Endothelial cell of umbilical vein (primary cell): ENCODE results near the gene HCN2. TPM values are rescaled to one million over a fixed set of nuclear protein-coding genes. Genes with fewer than 3 reads are reported as not detected.

Experiments
- BruUV-seq: library from RNA; stranded (reverse); fragments of 400-500 nt; replicated peaks from 2 replicates; lab custom pipeline; 2021; lab: Mats Ljungman, UMichigan
- CTCF ChIA-PET: fragments of 300-600, 350-600 bp; sonication (Branson Sonifier 250); formaldehyde crosslinking; loops from one replicate; lab custom pipeline; 2021; ENCODE audit warnings: antibody characterized with exemption, inconsistent platforms; lab: Charles Lee
- POLR2A ChIA-PET: fragments of 300-600, 350-600 bp; sonication (Branson Sonifier 250); formaldehyde crosslinking; loops from one replicate; lab custom pipeline; 2021; ENCODE audit warnings: antibody characterized with exemption, inconsistent platforms; lab: Charles Lee
- DNase-seq: peaks from one replicate; pipeline ENCODE4 v3.0.0-alpha.2; 2011; ENCODE audit warnings: low read depth, low spot score
- FAIRE-seq: peaks from 2 replicates; lab custom pipeline; 2011; peaks lifted over from hg19 to GRCh38; lab: Jason Lieb, UNC
- H2AFZ ChIP-seq: 2 replicates; pipeline ENCODE4 v1.6.0; 2012; ENCODE audit warnings: low read depth, low read length, control low read depth, inconsistent platforms
- H3K27ac ChIP-seq: 2 replicates; pipeline ENCODE4 v1.5.1; 2011; ENCODE audit warnings: low read depth, mild to moderate bottlenecking, control low read depth, low read length, moderate library complexity; ENCODE audit not compliant: insufficient read depth
- H3K27me3 ChIP-seq, 2 experiments: 2 replicates each; pipeline versions ENCODE4 v1.6.0 to v1.6.1; 2011; ENCODE audit warnings: low read length in 2 of 2, mixed read lengths in 1 of 2; ENCODE audit not compliant: control insufficient read depth in 2 of 2, insufficient read depth in 2 of 2
- H3K36me3 ChIP-seq, 2 experiments: 2 replicates in 1 of 2; 3 replicates in 1 of 2; pipeline ENCODE4 v1.5.1; 2011; ENCODE audit warnings: low read length in 2 of 2, mild to moderate bottlenecking in 1 of 2, moderate library complexity in 1 of 2; ENCODE audit not compliant: control insufficient read depth in 2 of 2, insufficient read depth in 2 of 2; ENCODE audit errors: extremely low read depth in 1 of 2
- H3K4me1 ChIP-seq: 3 replicates; pipeline ENCODE4 v1.5.1; 2011; ENCODE audit warnings: mild to moderate bottlenecking, low read length; ENCODE audit not compliant: control insufficient read depth, insufficient read depth; ENCODE audit errors: extremely low read depth
- H3K4me2 ChIP-seq: 2 replicates; pipeline ENCODE4 v1.6.1; 2011; ENCODE audit warnings: low read length, control low read depth, mixed read lengths; ENCODE audit not compliant: insufficient read depth
- H3K4me3 ChIP-seq, 3 experiments: fragments of 200-600 bp in 1 of 3; sonication (generic), shearing (Covaris generic) in 1 of 3; replicated peaks in 1 of 3; 2 replicates each; pipeline ENCODE4 v1.5.1; 2011 to 2016; ENCODE audit warnings: control low read depth in 3 of 3, low read length in 3 of 3, mild to moderate bottlenecking in 2 of 3, inconsistent platforms in 1 of 3, low read depth in 1 of 3, moderate library complexity in 1 of 3; ENCODE audit not compliant: insufficient read depth in 1 of 3
- H3K79me2 ChIP-seq: 2 replicates; pipeline ENCODE4 v1.6.0; 2012; ENCODE audit warnings: low read length, inconsistent platforms; ENCODE audit not compliant: control insufficient read depth, insufficient read depth
- H3K9ac ChIP-seq: replicated peaks from 2 replicates; pipeline ENCODE3; 2011; ENCODE audit warnings: low read length, control low read depth; ENCODE audit not compliant: insufficient read depth; ENCODE audit errors: extremely low read depth
- H3K9me1 ChIP-seq: replicated peaks from 3 replicates; pipeline ENCODE4 v1.6.0; 2011; ENCODE audit warnings: mild to moderate bottlenecking, low read length; ENCODE audit not compliant: control insufficient read depth, insufficient read depth; ENCODE audit errors: extremely low read depth
- H3K9me3 ChIP-seq: replicated peaks from 2 replicates; pipeline ENCODE4 v1.5.1; 2012; ENCODE audit warnings: low read length, inconsistent platforms; ENCODE audit not compliant: control insufficient read depth, insufficient read depth
- H4K20me1 ChIP-seq: replicated peaks from 2 replicates; pipeline ENCODE3; 2011; ENCODE audit warnings: mild to moderate bottlenecking, low read length; ENCODE audit not compliant: control insufficient read depth, insufficient read depth; ENCODE audit errors: extremely low read depth
- EZH2 ChIP-seq: IDR thresholded peaks from 2 replicates; pipeline ENCODE4 v1.6.1; 2012; ENCODE audit warnings: borderline replicate concordance, low read depth, mild to moderate bottlenecking, moderate library complexity, low read length, inconsistent platforms; ENCODE audit not compliant: severe bottlenecking
- FOS ChIP-seq: IDR thresholded peaks from 2 replicates; pipeline ENCODE4 v1.6.1; 2011; ENCODE audit warnings: mild to moderate bottlenecking, low read length, moderate library complexity, borderline replicate concordance; ENCODE audit not compliant: insufficient read depth
- GATA2 ChIP-seq: IDR thresholded peaks from 2 replicates; pipeline ENCODE4 v1.7.0; 2011; ENCODE audit warnings: low read depth, mild to moderate bottlenecking, moderate library complexity, mixed read lengths, low read length; ENCODE audit not compliant: insufficient read length, insufficient read depth
- JUN ChIP-seq: IDR thresholded peaks from 2 replicates; pipeline ENCODE4 v1.6.1; 2011; ENCODE audit warnings: borderline replicate concordance, low read depth; ENCODE audit not compliant: insufficient read length, insufficient read depth
- MYC ChIP-seq: IDR thresholded peaks from one replicate; pipeline ENCODE4 v1.6.1; 2011; ENCODE audit warnings: mild to moderate bottlenecking, low read depth, low read length
- POLR2A ChIP-seq: IDR thresholded peaks from 2 replicates; pipeline ENCODE4 v1.6.1; 2012; ENCODE audit warnings: low read depth, mild to moderate bottlenecking, control low read depth, low read length
- POLR2AphosphoS5 ChIP-seq: IDR thresholded peaks from 2 replicates; pipeline ENCODE4 v1.6.1; 2012; ENCODE audit warnings: low read depth, mild to moderate bottlenecking, control low read depth, low read length, moderate library complexity; ENCODE audit not compliant: insufficient read depth
- dilution Hi-C: fragments of 300-500 bp; cut with MboI; formaldehyde crosslinking; loops from one replicate; pipeline ENCODE4 v1.15.0; 2019; ENCODE audit warnings: low sequenced_read_pairs; ENCODE audit not compliant: extremely low pct_ligation_motif_present
- intact Hi-C: fragments of 100-400 bp; cut with micrococcal nuclease; formaldehyde crosslinking; loops from one replicate; pipeline ENCODE4 v1.10.0; 2022
- polyA plus RNA-seq, 4 experiments: library from polyadenylated mRNA; depleted of rRNA in 3 of 4; stranded (reverse) in 3 of 4; unstranded in 1 of 4; fragments of >200 nt; gene quantifications; 2 replicates each; pipeline versions ENCODE4 v1.2.1 to v1.2.3, GENCODE V29; 2011 to 2012; ENCODE audit warnings: missing spikeins in 1 of 4
- total RNA-seq: library from RNA; stranded (reverse); gene quantifications from 2 replicates; pipeline ENCODE4 v1.2.3, GENCODE V29; 2021
- TF ChIP-seq, protein P1 (sequence below): IDR thresholded peaks from 2 replicates; pipeline ENCODE4 v1.6.1; 2011; ENCODE audit not compliant: insufficient read depth, insufficient read length
- TF ChIP-seq, protein P2 (sequence below), 2 donors: IDR thresholded peaks; 1 replicate in 1 of 2; 2 replicates in 1 of 2; pipeline ENCODE4 v1.5.1; 2011; ENCODE audit warnings: low read length in 2 of 2, mild to moderate bottlenecking in 2 of 2, moderate library complexity in 2 of 2, control low read depth in 1 of 2, inconsistent platforms in 1 of 2, low read depth in 1 of 2; ENCODE audit not compliant: insufficient read depth in 1 of 2; ENCODE audit errors: extremely low read depth in 1 of 2

HCN2 gene
- total and polyA plus RNA-seq, 2 donors (not counting 3 experiments of a cell fraction or from before 2014, with no cell fraction given): 0.18 to 0.53 TPM

DNA sequence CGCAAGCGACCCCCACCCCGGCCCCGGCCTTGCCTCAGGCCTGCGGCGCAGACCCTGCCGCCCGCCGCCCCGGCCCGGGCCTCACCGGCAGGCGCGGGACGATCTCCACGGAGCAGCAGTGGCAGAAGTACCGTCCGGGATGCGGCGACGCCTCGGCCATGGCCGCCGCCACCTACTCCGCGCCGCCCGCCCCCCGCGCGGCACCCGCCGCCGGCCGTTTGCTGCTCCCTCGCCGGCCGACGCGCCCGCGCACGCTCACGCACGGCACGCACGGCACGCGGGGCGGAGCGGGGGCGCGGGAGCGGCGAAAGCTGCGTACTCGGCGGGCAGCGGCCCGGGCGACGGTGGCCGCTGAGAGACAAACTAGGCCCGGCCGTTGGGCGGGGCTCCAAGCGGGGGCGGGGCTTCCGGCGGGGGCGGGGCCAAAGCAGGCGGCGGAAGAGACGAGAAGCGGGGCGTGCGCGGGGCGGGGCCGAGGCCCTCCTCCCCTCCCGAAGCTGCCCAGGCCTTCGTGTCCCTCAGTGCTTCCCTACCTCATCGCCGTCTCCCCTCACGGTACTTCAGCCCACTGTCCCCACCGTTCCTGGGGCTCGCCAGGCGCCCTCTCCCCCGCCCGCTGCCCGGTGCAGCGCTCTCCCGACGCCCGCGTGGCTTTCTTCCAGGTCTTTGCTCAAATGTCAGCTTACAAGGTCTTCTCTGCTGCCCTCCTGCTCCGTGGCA, 73.4 kb downstream of the HCN2 start, which contains the start of gene RNF126:
Gene RNF126 (minus strand): TSS at position 253 of the 720 bp plus-strand sequence. CDS start 93 bp downstream, at position 160.
- Histone ChIP-seq H3K4me3 (peak within 1 kb of the TSS; percentile 73 to 89 (median 86)), H2AFZ (peak within 1 kb of the TSS; percentile 93), H3K27me3 (no peaks in the 10 kb centered on the region), H3K4me1 (peaks cover 19% of the 10 kb centered on the region), H3K27ac (peak within 1 kb of the TSS; percentile 60), H3K4me2 (peak within 1 kb of the TSS; percentile 68), H3K9ac (peak within 1 kb of the TSS; percentile 87), H3K36me3 (peaks cover 0 to 2% of the 10 kb centered on the region in 2 experiments), H3K79me2 (peaks cover 48% of the 10 kb centered on the region), H3K9me3 (no peaks in the 10 kb centered on the region), H4K20me1 (no peaks in the 10 kb centered on the region), H3K9me1 (no peaks in the 10 kb centered on the region)
- intact Hi-C loops: loop anchor here (1.0 to 2.0 kb wide), 3 partner anchors 17 to 206 kb away; no protein-coding TSS in a partner anchor
- TF ChIP-seq JUN (no peak), EZH2 (no peak), POLR2A (peak; percentile 88), POLR2AphosphoS5 (peak; percentile 84), MYC (no peak), GATA2 (no peak), FOS (no peak)
- TF ChIP-seq, protein P1, sequence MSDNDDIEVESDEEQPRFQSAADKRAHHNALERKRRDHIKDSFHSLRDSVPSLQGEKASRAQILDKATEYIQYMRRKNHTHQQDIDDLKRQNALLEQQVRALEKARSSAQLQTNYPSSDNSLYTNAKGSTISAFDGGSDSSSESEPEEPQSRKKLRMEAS: no peak
- TF ChIP-seq, protein P2, sequence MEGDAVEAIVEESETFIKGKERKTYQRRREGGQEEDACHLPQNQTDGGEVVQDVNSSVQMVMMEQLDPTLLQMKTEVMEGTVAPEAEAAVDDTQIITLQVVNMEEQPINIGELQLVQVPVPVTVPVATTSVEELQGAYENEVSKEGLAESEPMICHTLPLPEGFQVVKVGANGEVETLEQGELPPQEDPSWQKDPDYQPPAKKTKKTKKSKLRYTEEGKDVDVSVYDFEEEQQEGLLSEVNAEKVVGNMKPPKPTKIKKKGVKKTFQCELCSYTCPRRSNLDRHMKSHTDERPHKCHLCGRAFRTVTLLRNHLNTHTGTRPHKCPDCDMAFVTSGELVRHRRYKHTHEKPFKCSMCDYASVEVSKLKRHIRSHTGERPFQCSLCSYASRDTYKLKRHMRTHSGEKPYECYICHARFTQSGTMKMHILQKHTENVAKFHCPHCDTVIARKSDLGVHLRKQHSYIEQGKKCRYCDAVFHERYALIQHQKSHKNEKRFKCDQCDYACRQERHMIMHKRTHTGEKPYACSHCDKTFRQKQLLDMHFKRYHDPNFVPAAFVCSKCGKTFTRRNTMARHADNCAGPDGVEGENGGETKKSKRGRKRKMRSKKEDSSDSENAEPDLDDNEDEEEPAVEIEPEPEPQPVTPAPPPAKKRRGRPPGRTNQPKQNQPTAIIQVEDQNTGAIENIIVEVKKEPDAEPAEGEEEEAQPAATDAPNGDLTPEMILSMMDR (IDR thresholded peaks at IDR 0.05; ENCODE audit: extremely low read depth in 1 of 2, insufficient read depth in 1 of 2, low read depth in 1 of 2, low read length in 2 of 2): no peak
- dilution Hi-C loops: no loop called here
- BruUV-seq: no TSS peak
- POLR2A ChIA-PET: interaction anchor here (0.7 kb wide), 1 partner anchor 17 kb away, joined by 3 read pairs; no protein-coding TSS in a partner anchor
- CTCF ChIA-PET: interaction anchor here (0.7 to 1.9 kb wide), 7 partner anchors 14 to 87 kb away, joined by 3 to 67 read pairs (median 4); no protein-coding TSS in a partner anchor
- DNase-seq (peak; percentile 89), FAIRE-seq (peak; percentile 83)
